HepG2 (cell line): Measurements from ENCODE around the gene CAMTA2. TPM values are rescaled to one million over a fixed set of nuclear protein-coding genes. Genes with fewer than 3 reads are reported as not detected.
A peak's percentile ranks its signal among the peaks of the same experiment; 100 is the strongest.

Source experiments
- AGO2 ChIP-seq: fragments of 200-400 bp; formaldehyde crosslinking; optimal IDR thresholded peaks from 2 replicates; pipeline ENCODE3; 2017; ENCODE audit warnings: mild to moderate bottlenecking, low read depth, low read length, moderate library complexity
- DR1 ChIP-seq: sonication (generic); formaldehyde crosslinking; IDR thresholded peaks from 2 replicates; pipeline ENCODE4 v1.8.0; 2021; ENCODE audit warnings: mild to moderate bottlenecking, missing genetic modification reagents, inconsistent platforms
- IKZF4 ChIP-seq: sonication (generic); formaldehyde crosslinking; IDR thresholded peaks from 2 replicates; pipeline ENCODE4 v1.5.1; 2020; ENCODE audit warnings: borderline replicate concordance, mild to moderate bottlenecking, low read depth, missing genetic modification reagents; ENCODE audit errors: not compliant biosample characterization
- JUND ChIP-seq: sonication (generic); formaldehyde crosslinking; IDR thresholded peaks from 2 replicates; pipeline ENCODE4 v1.8.0; 2022; ENCODE audit warnings: mild to moderate bottlenecking, missing genetic modification reagents
- NR2F1 ChIP-seq, 2 experiments: fragments of 450-650 bp in 1 of 2; formaldehyde crosslinking in 1 of 2; IDR thresholded peaks; 2 replicates each; pipeline versions ENCODE4 v1.5.0 to v1.6.1; 2016 to 2020; ENCODE audit warnings: mild to moderate bottlenecking in 1 of 2, missing compliant biosample characterization in 1 of 2, missing genetic modification reagents in 1 of 2, moderate library complexity in 1 of 2
- RBM22 ChIP-seq: fragments of 200-400 bp; formaldehyde crosslinking; optimal IDR thresholded peaks from 2 replicates; pipeline ENCODE3; 2017; ENCODE audit warnings: mild to moderate bottlenecking, low read length, moderate library complexity
- RORA ChIP-seq: sonication (generic); formaldehyde crosslinking; IDR thresholded peaks from 2 replicates; pipeline ENCODE4 v1.5.0; 2020; ENCODE audit warnings: mild to moderate bottlenecking, missing genetic modification reagents, moderate library complexity
- SMARCE1 ChIP-seq: fragments of 450-650 bp; IDR thresholded peaks from 2 replicates; pipeline ENCODE4 v1.6.1; 2017; ENCODE audit warnings: borderline replicate concordance
- SP1 ChIP-seq, 2 experiments: fragments of 450-650 bp in 1 of 2; sonication (generic) in 1 of 2; formaldehyde crosslinking in 1 of 2; IDR thresholded peaks; 2 replicates each; pipeline versions ENCODE4 v1.4.0 to v1.6.1; 2016 to 2020; ENCODE audit warnings: missing genetic modification reagents in 1 of 2
- ZNF101 ChIP-seq: sonication (generic); formaldehyde crosslinking; IDR thresholded peaks from 2 replicates; pipeline ENCODE4 v1.4.0; 2020; ENCODE audit warnings: mild to moderate bottlenecking, low read depth, missing genetic modification reagents, borderline replicate concordance
- ZNF207 ChIP-seq: fragments of 450-650 bp; IDR thresholded peaks from 2 replicates; pipeline ENCODE4 v1.6.1; 2016; ENCODE audit warnings: antibody characterized with exemption, borderline replicate concordance
- polyA plus RNA-seq, 8 experiments: library from polyadenylated mRNA; depleted of rRNA in 3 of 8; stranded (reverse) in 7 of 8; unstranded in 1 of 8; fragments of >200 nt; fragmentation: Illumina TruSeq in 4 of 8; extraction: Trizol in 4 of 8; gene quantifications; 2 replicates each; pipeline versions ENCODE4 v1.2.1 to v1.2.3, GENCODE V29; 2011 to 2016; ENCODE audit warnings: low read depth in 4 of 8, missing spikeins in 1 of 8, mixed read lengths in 1 of 8; ENCODE audit not compliant: insufficient read depth in 1 of 8
- total RNA-seq, 5 experiments: library from RNA; depleted of rRNA; stranded (reverse); fragments of >200 nt; fragmentation: Illumina TruSeq; extraction: Trizol; gene quantifications; 2 replicates each; pipeline ENCODE4 v1.2.3, GENCODE V29; 2016; ENCODE audit warnings: low read depth in 1 of 5
- TF ChIP-seq, protein P1 (sequence below): sonication (generic); formaldehyde crosslinking; IDR thresholded peaks from 2 replicates; pipeline ENCODE4 v1.5.0; 2020; ENCODE audit warnings: missing genetic modification reagents
- TF ChIP-seq, protein P2 (sequence below): IDR thresholded peaks from 2 replicates; pipeline ENCODE4 v1.6.1; 2018; ENCODE audit warnings: missing genetic modification reagents
- TF ChIP-seq, protein P3 (sequence below): sonication (generic); formaldehyde crosslinking; IDR thresholded peaks from 2 replicates; pipeline ENCODE4 v1.4.0; 2020; ENCODE audit warnings: mild to moderate bottlenecking, missing genetic modification reagents, borderline replicate concordance
- TF ChIP-seq, protein P4 (sequence below): IDR thresholded peaks from 2 replicates; pipeline ENCODE4 v1.6.1; 2016; ENCODE audit warnings: missing biosample characterization, missing genetic modification reagents, low read depth
- TF ChIP-seq, protein P5 (sequence below): sonication (generic); formaldehyde crosslinking; IDR thresholded peaks from 2 replicates; pipeline ENCODE4 v1.4.0; 2020; ENCODE audit warnings: missing genetic modification reagents, borderline replicate concordance

The CAMTA2 gene
- total and polyA plus RNA-seq, 2 of the 13 experiments (the other 11 are each of a cell fraction or from before 2014, with no cell fraction given), result 4.1 to 7.1 TPM

DNA sequence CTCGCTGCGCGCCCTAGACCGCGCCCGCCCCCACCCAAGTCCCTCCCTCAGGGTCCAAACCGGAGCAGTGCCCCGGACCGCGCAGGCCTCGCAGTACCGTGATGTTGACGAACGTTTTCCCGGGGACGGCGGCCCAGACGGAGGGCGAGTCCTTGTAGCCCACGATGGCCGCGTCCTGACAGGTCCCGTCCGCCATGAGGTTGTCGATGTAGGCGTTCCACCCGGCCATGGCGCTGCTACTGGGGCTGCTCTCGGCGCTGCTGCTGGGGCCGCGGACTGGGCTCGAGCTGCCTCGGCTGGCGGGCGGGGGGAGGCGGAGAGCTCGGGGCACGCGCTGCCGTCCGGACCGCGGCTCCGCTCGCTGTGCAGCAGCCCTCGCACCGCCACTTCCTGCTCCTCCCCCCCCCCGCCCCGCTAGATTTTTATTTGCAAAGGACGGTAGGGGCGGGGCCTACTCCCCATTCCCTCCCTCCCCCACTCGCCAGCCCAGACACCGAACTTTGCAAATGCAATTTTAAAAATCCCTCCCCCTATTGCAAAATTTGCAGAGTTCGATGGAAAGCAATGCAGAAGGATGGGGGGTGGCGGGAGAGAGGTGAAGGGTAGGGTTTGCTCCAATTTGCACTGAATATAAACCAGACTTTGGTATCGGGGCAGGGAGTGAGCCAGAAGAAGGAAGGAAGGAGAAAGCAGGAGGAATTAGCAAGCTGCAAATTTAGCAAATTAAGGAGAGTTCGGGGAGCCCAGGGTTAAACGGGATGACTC lies 39.1 kb downstream of the CAMTA2 start, which contains the start of gene PFN1 (continued):
- TF ChIP-seq DR1 (CRISPR knock-in tag) (0 out of 2 replicates have a peak, but pooled peaks have one; percentile 32), ZNF101 (CRISPR knock-in tag) (no peak), RBM22 (no peak), SP1 (IDR thresholded peaks at IDR 0.05) (no peak), SP1 (CRISPR knock-in tag; IDR thresholded peaks at IDR 0.05) (peak; percentile 63), RORA (CRISPR knock-in tag) (no peak), IKZF4 (CRISPR knock-in tag) (peak; percentile 94), ZNF207 (no peak), NR2F1 (CRISPR knock-in tag; IDR thresholded peaks at IDR 0.05) (no peak), AGO2 (peak; percentile 87), JUND (CRISPR knock-in tag) (no peak), SMARCE1 (no peak)
- TF ChIP-seq, protein P1, sequence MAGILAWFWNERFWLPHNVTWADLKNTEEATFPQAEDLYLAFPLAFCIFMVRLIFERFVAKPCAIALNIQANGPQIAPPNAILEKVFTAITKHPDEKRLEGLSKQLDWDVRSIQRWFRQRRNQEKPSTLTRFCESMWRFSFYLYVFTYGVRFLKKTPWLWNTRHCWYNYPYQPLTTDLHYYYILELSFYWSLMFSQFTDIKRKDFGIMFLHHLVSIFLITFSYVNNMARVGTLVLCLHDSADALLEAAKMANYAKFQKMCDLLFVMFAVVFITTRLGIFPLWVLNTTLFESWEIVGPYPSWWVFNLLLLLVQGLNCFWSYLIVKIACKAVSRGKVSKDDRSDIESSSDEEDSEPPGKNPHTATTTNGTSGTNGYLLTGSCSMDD (CRISPR knock-in tag), result no peak
- TF ChIP-seq, protein P2, sequence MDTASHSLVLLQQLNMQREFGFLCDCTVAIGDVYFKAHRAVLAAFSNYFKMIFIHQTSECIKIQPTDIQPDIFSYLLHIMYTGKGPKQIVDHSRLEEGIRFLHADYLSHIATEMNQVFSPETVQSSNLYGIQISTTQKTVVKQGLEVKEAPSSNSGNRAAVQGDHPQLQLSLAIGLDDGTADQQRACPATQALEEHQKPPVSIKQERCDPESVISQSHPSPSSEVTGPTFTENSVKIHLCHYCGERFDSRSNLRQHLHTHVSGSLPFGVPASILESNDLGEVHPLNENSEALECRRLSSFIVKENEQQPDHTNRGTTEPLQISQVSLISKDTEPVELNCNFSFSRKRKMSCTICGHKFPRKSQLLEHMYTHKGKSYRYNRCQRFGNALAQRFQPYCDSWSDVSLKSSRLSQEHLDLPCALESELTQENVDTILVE (CRISPR knock-in tag), result peak; percentile 50
- TF ChIP-seq, protein P3, sequence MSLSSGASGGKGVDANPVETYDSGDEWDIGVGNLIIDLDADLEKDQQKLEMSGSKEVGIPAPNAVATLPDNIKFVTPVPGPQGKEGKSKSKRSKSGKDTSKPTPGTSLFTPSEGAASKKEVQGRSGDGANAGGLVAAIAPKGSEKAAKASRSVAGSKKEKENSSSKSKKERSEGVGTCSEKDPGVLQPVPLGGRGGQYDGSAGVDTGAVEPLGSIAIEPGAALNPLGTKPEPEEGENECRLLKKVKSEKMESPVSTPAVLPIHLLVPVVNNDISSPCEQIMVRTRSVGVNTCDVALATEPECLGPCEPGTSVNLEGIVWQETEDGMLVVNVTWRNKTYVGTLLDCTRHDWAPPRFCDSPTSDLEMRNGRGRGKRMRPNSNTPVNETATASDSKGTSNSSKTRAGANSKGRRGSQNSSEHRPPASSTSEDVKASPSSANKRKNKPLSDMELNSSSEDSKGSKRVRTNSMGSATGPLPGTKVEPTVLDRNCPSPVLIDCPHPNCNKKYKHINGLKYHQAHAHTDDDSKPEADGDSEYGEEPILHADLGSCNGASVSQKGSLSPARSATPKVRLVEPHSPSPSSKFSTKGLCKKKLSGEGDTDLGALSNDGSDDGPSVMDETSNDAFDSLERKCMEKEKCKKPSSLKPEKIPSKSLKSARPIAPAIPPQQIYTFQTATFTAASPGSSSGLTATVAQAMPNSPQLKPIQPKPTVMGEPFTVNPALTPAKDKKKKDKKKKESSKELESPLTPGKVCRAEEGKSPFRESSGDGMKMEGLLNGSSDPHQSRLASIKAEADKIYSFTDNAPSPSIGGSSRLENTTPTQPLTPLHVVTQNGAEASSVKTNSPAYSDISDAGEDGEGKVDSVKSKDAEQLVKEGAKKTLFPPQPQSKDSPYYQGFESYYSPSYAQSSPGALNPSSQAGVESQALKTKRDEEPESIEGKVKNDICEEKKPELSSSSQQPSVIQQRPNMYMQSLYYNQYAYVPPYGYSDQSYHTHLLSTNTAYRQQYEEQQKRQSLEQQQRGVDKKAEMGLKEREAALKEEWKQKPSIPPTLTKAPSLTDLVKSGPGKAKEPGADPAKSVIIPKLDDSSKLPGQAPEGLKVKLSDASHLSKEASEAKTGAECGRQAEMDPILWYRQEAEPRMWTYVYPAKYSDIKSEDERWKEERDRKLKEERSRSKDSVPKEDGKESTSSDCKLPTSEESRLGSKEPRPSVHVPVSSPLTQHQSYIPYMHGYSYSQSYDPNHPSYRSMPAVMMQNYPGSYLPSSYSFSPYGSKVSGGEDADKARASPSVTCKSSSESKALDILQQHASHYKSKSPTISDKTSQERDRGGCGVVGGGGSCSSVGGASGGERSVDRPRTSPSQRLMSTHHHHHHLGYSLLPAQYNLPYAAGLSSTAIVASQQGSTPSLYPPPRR, result 0 out of 2 replicates have a peak, but pooled peaks have one; percentile 47
- TF ChIP-seq, protein P4, sequence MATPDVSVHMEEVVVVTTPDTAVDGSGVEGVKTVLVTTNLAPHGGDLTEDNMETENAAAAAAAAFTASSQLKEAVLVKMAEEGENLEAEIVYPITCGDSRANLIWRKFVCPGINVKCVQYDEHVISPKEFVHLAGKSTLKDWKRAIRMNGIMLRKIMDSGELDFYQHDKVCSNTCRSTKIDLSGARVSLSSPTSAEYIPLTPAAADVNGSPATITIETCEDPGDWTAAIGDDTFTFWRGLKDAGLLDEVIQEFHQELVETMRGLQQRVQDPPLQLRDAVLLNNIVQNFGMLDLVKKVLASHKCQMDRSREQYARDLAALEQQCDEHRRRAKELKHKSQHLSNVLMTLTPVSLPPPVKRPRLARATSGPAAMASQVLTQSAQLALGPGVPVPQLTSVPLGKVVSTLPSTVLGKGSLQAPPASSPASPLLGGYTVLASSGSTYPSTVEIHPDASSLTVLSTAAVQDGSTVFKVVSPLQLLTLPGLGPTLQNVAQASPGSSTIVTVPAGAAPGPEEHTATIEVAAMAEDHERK (CRISPR knock-in tag), result no peak
- TF ChIP-seq, protein P5, sequence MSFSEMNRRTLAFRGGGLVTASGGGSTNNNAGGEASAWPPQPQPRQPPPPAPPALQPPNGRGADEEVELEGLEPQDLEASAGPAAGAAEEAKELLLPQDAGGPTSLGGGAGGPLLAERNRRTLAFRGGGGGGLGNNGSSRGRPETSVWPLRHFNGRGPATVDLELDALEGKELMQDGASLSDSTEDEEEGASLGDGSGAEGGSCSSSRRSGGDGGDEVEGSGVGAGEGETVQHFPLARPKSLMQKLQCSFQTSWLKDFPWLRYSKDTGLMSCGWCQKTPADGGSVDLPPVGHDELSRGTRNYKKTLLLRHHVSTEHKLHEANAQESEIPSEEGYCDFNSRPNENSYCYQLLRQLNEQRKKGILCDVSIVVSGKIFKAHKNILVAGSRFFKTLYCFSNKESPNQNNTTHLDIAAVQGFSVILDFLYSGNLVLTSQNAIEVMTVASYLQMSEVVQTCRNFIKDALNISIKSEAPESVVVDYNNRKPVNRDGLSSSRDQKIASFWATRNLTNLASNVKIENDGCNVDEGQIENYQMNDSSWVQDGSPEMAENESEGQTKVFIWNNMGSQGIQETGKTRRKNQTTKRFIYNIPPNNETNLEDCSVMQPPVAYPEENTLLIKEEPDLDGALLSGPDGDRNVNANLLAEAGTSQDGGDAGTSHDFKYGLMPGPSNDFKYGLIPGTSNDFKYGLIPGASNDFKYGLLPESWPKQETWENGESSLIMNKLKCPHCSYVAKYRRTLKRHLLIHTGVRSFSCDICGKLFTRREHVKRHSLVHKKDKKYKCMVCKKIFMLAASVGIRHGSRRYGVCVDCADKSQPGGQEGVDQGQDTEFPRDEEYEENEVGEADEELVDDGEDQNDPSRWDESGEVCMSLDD (CRISPR knock-in tag), result peak; percentile 78; the same call in 1 of the 2 replicates
